Measurements from ENCODE around the gene RFTN1.

Gene RFTN1

DNA sequence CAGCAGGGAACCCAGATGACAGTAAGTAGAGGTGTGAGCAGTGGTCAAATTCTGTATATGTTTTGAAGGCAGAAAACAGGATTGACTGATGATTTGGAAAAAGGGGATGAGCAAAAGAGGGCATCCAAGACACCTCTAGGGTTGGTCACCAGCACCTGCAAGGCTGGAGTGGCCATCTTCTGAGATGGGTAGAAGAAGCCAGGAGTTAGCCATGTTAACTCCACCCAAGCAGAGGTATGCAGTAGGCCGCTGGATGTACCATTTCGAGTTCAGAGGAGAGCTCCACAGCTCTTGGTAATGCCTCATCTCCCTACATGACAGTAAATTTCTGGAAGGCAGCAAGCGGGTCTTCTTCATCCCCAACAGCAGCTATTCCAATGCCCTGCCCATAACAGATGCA lies 7.0 kb downstream of the RFTN1 start:
- no peak overlapping the region for H3K4me3 ChIP-seq (ENCODE audit: low read depth, low read length)
- TF ChIP-seq, protein P1, sequence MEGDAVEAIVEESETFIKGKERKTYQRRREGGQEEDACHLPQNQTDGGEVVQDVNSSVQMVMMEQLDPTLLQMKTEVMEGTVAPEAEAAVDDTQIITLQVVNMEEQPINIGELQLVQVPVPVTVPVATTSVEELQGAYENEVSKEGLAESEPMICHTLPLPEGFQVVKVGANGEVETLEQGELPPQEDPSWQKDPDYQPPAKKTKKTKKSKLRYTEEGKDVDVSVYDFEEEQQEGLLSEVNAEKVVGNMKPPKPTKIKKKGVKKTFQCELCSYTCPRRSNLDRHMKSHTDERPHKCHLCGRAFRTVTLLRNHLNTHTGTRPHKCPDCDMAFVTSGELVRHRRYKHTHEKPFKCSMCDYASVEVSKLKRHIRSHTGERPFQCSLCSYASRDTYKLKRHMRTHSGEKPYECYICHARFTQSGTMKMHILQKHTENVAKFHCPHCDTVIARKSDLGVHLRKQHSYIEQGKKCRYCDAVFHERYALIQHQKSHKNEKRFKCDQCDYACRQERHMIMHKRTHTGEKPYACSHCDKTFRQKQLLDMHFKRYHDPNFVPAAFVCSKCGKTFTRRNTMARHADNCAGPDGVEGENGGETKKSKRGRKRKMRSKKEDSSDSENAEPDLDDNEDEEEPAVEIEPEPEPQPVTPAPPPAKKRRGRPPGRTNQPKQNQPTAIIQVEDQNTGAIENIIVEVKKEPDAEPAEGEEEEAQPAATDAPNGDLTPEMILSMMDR (IDR thresholded peaks at IDR 0.05; ENCODE audit: borderline replicate concordance, insufficient read depth, low read depth, low read length) = no peak

DNA sequence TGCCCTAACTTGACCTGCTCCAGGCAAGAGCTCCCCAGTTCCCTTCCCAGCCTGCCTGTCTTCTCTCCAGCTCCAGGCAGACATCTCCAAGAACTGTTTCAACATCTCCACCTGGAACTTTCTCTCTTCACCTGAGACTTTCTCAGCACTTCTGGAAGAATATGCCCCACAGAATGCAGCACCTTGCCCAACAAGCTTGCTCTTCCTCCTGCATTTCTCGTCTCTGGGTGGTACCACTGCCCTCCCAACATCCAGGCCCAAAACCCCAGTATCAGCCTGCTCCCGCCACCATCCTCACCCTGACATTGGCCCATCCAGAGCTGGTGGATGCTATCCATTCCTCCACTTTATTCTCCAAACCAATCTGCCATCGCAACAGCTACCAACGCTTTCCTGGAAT lies 8.8 kb downstream of the RFTN1 start:
- no peak overlapping the region for H3K4me3 ChIP-seq (ENCODE audit: low read depth, low read length)
- TF ChIP-seq, protein P1 (IDR thresholded peaks at IDR 0.05; ENCODE audit: borderline replicate concordance, insufficient read depth, low read depth, low read length) = no peak

DNA sequence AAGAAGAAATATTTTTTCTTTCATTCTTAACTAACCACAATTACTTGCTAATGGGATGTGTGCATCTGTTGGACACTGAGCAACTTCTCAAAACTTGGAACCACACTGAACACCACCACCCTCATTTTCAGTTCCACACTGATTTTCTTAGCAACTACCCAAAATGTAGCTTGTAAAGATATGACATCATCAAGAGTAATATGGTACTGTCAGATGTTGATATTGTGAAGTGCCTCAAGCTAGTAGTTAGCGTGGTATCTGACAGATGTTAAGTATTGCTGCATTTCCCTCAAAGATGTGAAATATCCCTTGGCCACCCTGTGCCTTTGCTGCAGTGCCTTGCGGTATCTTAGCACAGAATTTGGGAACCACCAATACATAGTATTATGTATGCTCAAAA lies 9.3 kb downstream of the RFTN1 start:
- no peak overlapping the region for H3K4me3 ChIP-seq (ENCODE audit: low read depth, low read length)
- TF ChIP-seq, protein P1 (IDR thresholded peaks at IDR 0.05; ENCODE audit: borderline replicate concordance, insufficient read depth, low read depth, low read length) = no peak

DNA sequence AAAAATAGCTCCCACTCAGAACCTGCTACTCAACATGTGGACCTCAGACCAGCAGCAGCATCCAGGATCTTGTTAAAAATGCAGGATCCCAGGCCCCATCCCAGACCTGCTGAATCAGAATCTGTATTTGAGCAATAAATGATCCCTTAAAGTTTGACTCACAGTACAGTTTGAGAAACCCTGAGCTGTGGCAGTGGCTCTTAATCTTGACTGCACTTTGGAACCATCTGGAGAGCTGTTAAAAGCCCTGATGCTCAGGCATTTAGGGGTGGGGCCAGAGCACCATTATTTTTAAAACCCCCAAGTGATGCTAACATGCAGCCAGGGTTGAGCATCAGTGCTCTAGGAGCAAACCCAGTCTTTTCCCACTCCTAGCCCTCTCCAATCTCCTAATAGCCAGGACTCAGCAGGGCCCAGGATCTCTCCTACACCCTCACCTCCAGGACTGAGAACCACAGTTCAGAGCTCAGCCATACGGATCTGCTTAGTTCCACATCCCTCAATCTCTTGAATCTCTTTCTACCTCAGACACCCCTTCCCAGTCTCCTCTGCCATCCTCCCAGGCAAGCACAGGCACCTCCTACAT lies 10.2 kb downstream of the RFTN1 start:
- TF ChIP-seq, protein P1 (IDR thresholded peaks at IDR 0.05; ENCODE audit: borderline replicate concordance, insufficient read depth, low read depth, low read length) = no peak
- H3K4me3 ChIP-seq (ENCODE audit: low read depth, low read length) = no peak overlapping the region

DNA sequence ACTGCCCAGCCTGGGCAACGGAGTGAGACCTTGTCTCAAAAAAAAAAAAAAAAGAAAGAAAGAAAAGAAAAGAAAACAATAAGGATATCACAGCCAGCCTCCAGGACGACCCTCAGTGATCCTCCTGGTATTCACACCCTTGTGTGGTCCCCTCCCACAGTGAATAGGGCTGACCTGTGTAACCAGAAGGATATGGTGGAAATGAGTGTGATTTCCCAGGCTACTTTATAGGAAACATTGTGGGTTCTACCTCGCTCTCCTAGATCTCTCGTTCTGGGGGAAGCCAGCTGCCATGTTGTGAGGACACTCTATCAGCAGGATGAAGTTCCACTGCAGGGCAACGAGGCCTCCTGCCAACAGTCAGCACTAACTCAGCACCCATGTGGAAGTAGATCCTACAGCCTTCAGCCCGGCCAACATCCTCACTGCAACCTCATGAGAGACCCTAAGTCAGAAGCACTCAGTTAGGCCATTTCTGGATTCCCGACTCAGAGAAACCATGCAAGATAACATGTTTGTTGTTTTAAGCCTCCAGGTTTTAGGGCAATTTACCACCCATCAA lies 11.1 kb downstream of the RFTN1 start:
- TF ChIP-seq, protein P1 (IDR thresholded peaks at IDR 0.05; ENCODE audit: borderline replicate concordance, insufficient read depth, low read depth, low read length) = no peak
- H3K4me3 ChIP-seq (ENCODE audit: low read depth, low read length) = no peak overlapping the region

DNA sequence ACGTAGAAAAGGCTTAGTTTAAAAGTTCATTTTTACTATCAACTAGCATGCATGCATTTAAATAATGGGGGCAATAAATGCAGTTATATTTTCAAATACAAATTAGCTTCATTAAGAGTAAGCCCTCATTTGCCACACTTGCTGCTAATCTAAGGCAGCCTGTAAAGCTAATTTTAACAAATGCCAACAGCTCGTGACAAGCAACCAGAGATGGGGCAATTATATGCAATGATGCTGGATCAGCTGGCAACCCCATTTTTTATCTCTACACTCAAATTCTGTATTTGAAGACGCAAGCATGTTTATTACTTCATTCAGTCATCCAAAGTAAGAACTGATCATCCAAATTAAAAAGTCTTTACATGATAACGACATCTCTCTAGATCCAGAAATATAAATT lies 12.1 kb downstream of the RFTN1 start:
- no peak overlapping the region for H3K4me3 ChIP-seq (ENCODE audit: low read depth, low read length)
- TF ChIP-seq, protein P1 (IDR thresholded peaks at IDR 0.05; ENCODE audit: borderline replicate concordance, insufficient read depth, low read depth, low read length) = no peak

DNA sequence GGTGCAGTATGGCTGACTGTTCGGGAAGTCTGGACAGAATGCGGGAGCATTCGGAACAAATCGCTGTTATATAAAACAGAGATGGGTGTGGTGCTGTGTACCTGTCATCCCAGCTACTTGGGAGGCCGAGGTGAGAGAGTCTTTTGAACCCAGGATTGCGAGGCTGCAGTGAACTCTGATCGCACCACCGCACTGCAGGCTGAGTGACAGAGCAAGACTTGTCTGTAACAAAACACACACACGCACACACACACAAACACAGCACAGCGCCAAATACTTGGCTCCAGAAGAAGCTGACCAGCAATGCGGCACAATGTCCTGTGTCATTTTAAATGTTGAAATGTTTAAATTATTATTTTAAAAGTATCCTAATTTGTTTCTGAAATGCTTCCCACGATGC lies 12.6 kb downstream of the RFTN1 start:
- H3K4me3 ChIP-seq (ENCODE audit: low read depth, low read length) = no peak overlapping the region
- TF ChIP-seq, protein P1 (IDR thresholded peaks at IDR 0.05; ENCODE audit: borderline replicate concordance, insufficient read depth, low read depth, low read length) = no peak
